ENCODE measurements around the gene PPEF1.

Gene PPEF1

DNA sequence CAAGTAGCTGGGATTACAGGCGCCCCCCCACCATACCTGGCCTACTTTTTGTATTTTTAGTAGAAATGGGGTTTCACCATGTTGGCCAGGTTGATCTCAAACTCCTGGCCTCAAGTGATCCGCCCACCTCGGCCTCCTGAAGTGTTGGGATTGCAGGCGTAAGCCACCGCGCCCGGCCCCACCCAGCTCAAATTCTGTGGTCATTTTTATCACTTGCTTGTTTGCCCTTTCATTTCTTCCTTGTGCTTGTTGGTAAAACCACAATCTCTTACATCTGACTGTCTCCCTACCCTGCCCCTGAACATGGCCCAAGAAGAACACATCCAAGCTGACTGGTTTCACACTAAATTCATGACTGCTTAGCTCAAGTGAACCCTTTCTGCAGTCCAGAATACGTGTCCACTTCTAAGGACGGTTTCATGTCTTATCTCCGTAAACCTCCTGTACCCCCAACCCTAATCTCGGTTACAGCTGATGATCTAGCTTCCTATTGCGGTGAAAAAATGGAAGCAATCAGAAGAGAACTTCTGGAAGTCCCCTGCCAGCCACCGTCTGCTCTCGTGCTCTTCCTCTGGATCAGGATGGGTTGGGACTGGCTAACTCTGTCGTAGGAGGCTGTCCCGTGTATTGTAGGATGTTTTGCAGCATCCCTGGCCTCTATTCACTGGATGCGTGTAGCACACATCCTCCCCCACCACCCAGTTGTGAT lies 30.1 kb upstream of the PPEF1 start:
- DNase-seq (ENCODE audit: low read depth, low spot score) = no peak
- Histone ChIP-seq H3K4me3 (ENCODE audit: low read length) (no peak overlapping the region), H3K4me1 (ENCODE audit: control insufficient read depth, insufficient read depth, low read length) (no peaks in the 10 kb centered on the region), H3K27ac (ENCODE audit: low read length) (no peak overlapping the region), H3K9me3 (ENCODE audit: control insufficient read depth, insufficient read depth, low read length) (no peaks in the 10 kb centered on the region), H3K36me3 (ENCODE audit: control insufficient read depth, insufficient read depth, low read length) (no peaks in the 10 kb centered on the region), H3K27me3 (ENCODE audit: control insufficient read depth, insufficient read depth, low read length) (no peaks in the 10 kb centered on the region)
- no CpG with 5 or more reads among the region's 17 CpGs for whole genome bisulfite sequencing (ENCODE audit: insufficient coverage, insufficient read length)

- Histone ChIP-seq H3K9me3 (ENCODE audit: control insufficient read depth, insufficient read depth, low read length) (no peaks in the 10 kb centered on the region), H3K27ac (ENCODE audit: low read length) (no peak overlapping the region), H3K4me1 (ENCODE audit: control insufficient read depth, insufficient read depth, low read length) (no peaks in the 10 kb centered on the region), H3K27me3 (ENCODE audit: control insufficient read depth, insufficient read depth, low read length) (no peaks in the 10 kb centered on the region), H3K36me3 (ENCODE audit: control insufficient read depth, insufficient read depth, low read length) (no peaks in the 10 kb centered on the region), H3K4me3 (ENCODE audit: low read length) (no peak overlapping the region)
- WGBS (ENCODE audit: insufficient coverage, insufficient read length) = no CpG with 5 or more reads among the region's 6 CpGs
- no peak for DNase-seq (ENCODE audit: low read depth, low spot score)
Measured at GRCh38 chrX:18681996-18682395, 25.4 kb upstream of the PPEF1 start.

GRCh38 chrX:18682979-18683387 lies 24.5 kb upstream of the PPEF1 start:
- DNase-seq (ENCODE audit: low read depth, low spot score) = no peak
- WGBS (ENCODE audit: insufficient coverage, insufficient read length) = no CpG with 5 or more reads among the region's 9 CpGs
- H3K4me1 ChIP-seq (ENCODE audit: control insufficient read depth, insufficient read depth, low read length) = no peaks in the 10 kb centered on the region
- no peak overlapping the region for H3K27ac ChIP-seq (ENCODE audit: low read length)
- no peaks in the 10 kb centered on the region for H3K9me3 ChIP-seq (ENCODE audit: control insufficient read depth, insufficient read depth, low read length)
- no peaks in the 10 kb centered on the region for H3K27me3 ChIP-seq (ENCODE audit: control insufficient read depth, insufficient read depth, low read length)
- H3K36me3 ChIP-seq (ENCODE audit: control insufficient read depth, insufficient read depth, low read length) = no peaks in the 10 kb centered on the region
- H3K4me3 ChIP-seq (ENCODE audit: low read length) = no peak overlapping the region

DNA sequence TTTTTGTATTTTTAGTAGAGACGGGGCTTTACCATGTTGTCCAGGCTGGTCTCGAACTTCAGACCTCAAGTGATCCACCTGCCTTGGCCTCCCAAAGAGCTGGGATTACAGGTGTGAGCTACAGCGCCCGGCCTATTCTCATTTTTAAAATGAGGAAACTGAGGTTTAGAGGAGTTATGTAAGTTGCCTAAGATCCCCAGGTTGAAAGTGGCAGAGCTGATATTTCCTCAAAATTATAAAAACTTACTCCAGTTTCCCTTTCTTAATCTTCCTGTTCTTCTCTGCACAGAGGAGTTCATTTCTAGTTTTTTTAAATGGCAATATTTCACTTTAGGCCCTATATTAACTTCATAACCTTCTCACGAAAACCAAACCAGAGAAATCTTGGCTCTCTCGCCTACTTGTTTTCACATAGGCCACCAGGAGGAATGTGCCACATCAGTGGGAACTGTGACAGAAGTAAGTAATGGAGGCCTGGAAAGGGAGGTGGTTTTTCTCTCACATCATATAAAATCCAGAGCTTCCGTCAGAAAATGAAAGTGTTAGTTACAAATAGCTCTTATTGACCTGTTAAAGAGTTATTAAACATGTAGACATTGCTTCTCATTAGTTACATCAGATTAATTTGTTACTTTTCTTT lies 19.5 kb upstream of the PPEF1 start:
- WGBS (ENCODE audit: insufficient coverage, insufficient read length) = no CpG with 5 or more reads among the region's 7 CpGs
- no peaks in the 10 kb centered on the region for H3K9me3 ChIP-seq (ENCODE audit: control insufficient read depth, insufficient read depth, low read length)
- H3K27ac ChIP-seq (ENCODE audit: low read length) = no peak overlapping the region
- no peaks in the 10 kb centered on the region for H3K36me3 ChIP-seq (ENCODE audit: control insufficient read depth, insufficient read depth, low read length)
- no peaks in the 10 kb centered on the region for H3K27me3 ChIP-seq (ENCODE audit: control insufficient read depth, insufficient read depth, low read length)
- no peak overlapping the region for H3K4me3 ChIP-seq (ENCODE audit: low read length)
- H3K4me1 ChIP-seq (ENCODE audit: control insufficient read depth, insufficient read depth, low read length) = no peaks in the 10 kb centered on the region
- no peak for DNase-seq (ENCODE audit: low read depth, low spot score)

- no CpG with 5 or more reads among the region's 1 CpG for WGBS (ENCODE audit: insufficient coverage, insufficient read length)
- DNase-seq (ENCODE audit: low read depth, low spot score) = no peak
- no peak overlapping the region for H3K27ac ChIP-seq (ENCODE audit: low read length)
- H3K4me3 ChIP-seq (ENCODE audit: low read length) = no peak overlapping the region
- H3K27me3 ChIP-seq (ENCODE audit: control insufficient read depth, insufficient read depth, low read length) = no peaks in the 10 kb centered on the region
- H3K4me1 ChIP-seq (ENCODE audit: control insufficient read depth, insufficient read depth, low read length) = no peaks in the 10 kb centered on the region
- no peaks in the 10 kb centered on the region for H3K36me3 ChIP-seq (ENCODE audit: control insufficient read depth, insufficient read depth, low read length)
- H3K9me3 ChIP-seq (ENCODE audit: control insufficient read depth, insufficient read depth, low read length) = no peaks in the 10 kb centered on the region
Measured at GRCh38 chrX:18691431-18691830, 16.0 kb upstream of the PPEF1 start.

DNA sequence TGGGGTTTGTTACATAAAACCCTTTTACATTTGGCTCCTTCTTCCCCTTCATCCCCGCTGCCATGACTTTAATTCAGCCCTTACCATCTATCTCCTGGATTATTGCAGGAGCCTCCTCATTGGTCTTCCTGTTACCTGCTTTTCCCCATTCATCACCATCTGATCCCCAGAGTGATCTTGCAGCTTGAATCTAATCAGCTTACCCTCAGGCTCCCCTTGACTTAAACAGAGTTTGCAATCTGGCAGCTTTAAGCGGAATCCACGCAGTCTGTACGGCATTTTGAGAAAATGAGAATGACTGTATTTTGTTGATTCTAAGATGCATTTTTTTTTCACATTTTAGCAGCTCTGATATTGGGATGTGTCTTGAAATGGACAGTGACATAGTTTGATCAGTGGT lies 14.9 kb upstream of the PPEF1 start:
- no peaks in the 10 kb centered on the region for H3K9me3 ChIP-seq (ENCODE audit: control insufficient read depth, insufficient read depth, low read length)
- H3K4me3 ChIP-seq (ENCODE audit: low read length) = no peak overlapping the region
- H3K4me1 ChIP-seq (ENCODE audit: control insufficient read depth, insufficient read depth, low read length) = no peaks in the 10 kb centered on the region
- no peak overlapping the region for H3K27ac ChIP-seq (ENCODE audit: low read length)
- no peaks in the 10 kb centered on the region for H3K27me3 ChIP-seq (ENCODE audit: control insufficient read depth, insufficient read depth, low read length)
- no peaks in the 10 kb centered on the region for H3K36me3 ChIP-seq (ENCODE audit: control insufficient read depth, insufficient read depth, low read length)
- DNase-seq (ENCODE audit: low read depth, low spot score) = no peak
- WGBS (ENCODE audit: insufficient coverage, insufficient read length) = no CpG with 5 or more reads among the region's 4 CpGs

GRCh38 chrX:18696653-18697052 lies 10.8 kb upstream of the PPEF1 start:
- no peak overlapping the region for H3K27ac ChIP-seq (ENCODE audit: low read length)
- H3K4me3 ChIP-seq (ENCODE audit: low read length) = no peak overlapping the region
- no CpG with 5 or more reads among the region's 3 CpGs for WGBS (ENCODE audit: insufficient coverage, insufficient read length)
- no peak for DNase-seq (ENCODE audit: low read depth, low spot score)
- no peaks in the 10 kb centered on the region for H3K9me3 ChIP-seq (ENCODE audit: control insufficient read depth, insufficient read depth, low read length)
- no peaks in the 10 kb centered on the region for H3K4me1 ChIP-seq (ENCODE audit: control insufficient read depth, insufficient read depth, low read length)
- no peaks in the 10 kb centered on the region for H3K27me3 ChIP-seq (ENCODE audit: control insufficient read depth, insufficient read depth, low read length)
- H3K36me3 ChIP-seq (ENCODE audit: control insufficient read depth, insufficient read depth, low read length) = no peaks in the 10 kb centered on the region

DNA sequence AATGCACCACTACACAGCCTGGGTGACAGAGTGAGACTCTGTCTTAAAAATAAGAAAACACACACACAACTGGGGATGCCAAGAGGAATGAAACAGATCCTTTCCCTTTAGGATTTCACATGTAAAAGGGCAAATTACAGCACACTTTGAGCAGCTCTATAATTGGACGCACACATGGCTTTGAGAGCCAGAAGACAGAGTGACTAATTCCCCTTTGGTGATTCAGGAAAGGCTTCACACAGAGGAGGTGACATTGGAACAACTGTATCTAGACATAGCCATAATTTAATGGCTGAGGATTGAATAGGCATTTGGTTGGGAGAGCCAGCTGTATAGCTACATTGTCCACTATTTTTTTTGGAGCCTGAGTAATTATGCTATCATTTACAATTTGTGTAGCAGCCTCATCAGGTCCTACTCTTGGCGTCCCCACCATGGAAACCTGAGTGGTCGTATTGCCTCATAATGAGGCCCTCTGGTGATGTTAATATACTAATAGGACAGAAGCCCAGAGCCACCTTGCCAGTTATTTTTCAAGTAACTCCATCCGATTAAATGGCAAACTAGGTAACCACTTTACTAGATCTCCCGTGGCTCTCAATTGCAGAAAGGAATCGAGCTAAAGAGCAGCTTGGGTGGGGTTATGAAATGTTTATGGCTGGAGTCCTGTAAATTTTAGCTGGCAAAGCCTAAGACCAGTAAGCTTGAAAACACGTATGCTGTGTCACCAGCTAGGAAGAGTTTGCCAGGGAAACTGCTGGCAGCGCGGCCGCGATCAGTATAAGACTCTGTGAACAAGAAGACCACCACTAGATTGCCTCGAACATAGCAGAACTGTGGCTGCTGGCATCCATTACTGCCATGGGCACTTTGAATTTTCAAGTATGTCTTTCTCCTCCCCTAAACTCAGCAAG lies 8.5 kb upstream of the PPEF1 start:
- WGBS (ENCODE audit: insufficient coverage, insufficient read length) = no CpG with 5 or more reads among the region's 12 CpGs
- no peaks in the 10 kb centered on the region for H3K9me3 ChIP-seq (ENCODE audit: control insufficient read depth, insufficient read depth, low read length)
- no peaks in the 10 kb centered on the region for H3K36me3 ChIP-seq (ENCODE audit: control insufficient read depth, insufficient read depth, low read length)
- H3K27me3 ChIP-seq (ENCODE audit: control insufficient read depth, insufficient read depth, low read length) = no peaks in the 10 kb centered on the region
- no peaks in the 10 kb centered on the region for H3K4me1 ChIP-seq (ENCODE audit: control insufficient read depth, insufficient read depth, low read length)
- no peak for DNase-seq (ENCODE audit: low read depth, low spot score)
- no peak overlapping the region for H3K27ac ChIP-seq (ENCODE audit: low read length)
- H3K4me3 ChIP-seq (ENCODE audit: low read length) = no peak overlapping the region

DNA sequence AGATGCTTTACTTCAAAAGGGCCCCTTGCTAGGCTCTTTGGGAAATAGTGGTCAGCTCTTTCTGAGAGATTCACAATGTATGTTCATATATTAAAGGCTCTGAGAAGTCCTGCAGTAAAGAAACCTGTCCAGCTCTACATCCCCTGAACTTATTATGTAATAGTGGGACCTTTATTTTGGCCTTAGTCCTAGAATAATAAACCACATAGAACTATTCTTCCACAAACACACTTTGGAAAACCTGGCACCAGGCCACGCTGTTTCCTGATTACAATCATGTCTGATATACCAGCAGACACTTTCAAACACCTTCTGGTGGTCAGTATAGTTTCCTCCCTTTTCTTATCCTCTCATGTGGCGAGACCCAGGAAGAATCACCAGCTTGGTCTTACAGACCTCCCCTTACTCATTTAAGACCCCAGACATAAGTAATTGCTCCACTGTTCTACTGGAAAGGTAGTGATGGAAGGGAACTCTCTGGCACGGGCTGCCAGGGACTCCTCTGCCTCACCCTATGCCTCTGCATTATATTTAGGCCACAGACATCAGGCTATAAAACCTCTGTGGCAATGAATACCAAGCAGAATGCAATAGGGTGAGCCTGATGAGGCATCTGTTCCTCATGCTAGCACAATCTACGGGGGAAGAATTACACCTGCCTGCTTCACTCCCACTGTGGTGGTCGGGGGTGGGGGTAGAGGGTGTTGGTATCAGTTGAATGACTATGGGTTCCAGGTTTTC lies 5.7 kb upstream of the PPEF1 start:
- Histone ChIP-seq H3K4me3 (ENCODE audit: low read length) (no peak overlapping the region), H3K4me1 (ENCODE audit: control insufficient read depth, insufficient read depth, low read length) (no peaks in the 10 kb centered on the region), H3K9me3 (ENCODE audit: control insufficient read depth, insufficient read depth, low read length) (no peaks in the 10 kb centered on the region), H3K36me3 (ENCODE audit: control insufficient read depth, insufficient read depth, low read length) (no peaks in the 10 kb centered on the region), H3K27me3 (ENCODE audit: control insufficient read depth, insufficient read depth, low read length) (no peaks in the 10 kb centered on the region), H3K27ac (ENCODE audit: low read length) (no peak overlapping the region)
- DNase-seq (ENCODE audit: low read depth, low spot score) = no peak
- whole genome bisulfite sequencing (ENCODE audit: insufficient coverage, insufficient read length) = no CpG with 5 or more reads among the region's 5 CpGs

Data from iPS DF 6.9 (cell line).